Hematopoietic multipotent progenitor cell treated with erythropoietin and hydrocortisone succinate and interleukin-3 and kit ligand, for 6 days (in vitro differentiated cells): Measurements from ENCODE around the gene FGFRL1.
"Not testable (repeated sequence)": the region's sequence is repeated elsewhere in the genome, so short reads cannot be mapped to it uniquely, and the experiment has no call there.

Experiments used
- DNase-seq: peaks from one replicate; pipeline ENCODE4 v3.0.0-alpha.2; 2015

The FGFRL1 gene

GRCh38 chr4:1041936-1042330 lies 30.5 kb downstream of the FGFRL1 start:
- no peak for DNase-seq

GRCh38 chr4:1042352-1043055 lies 31.1 kb downstream of the FGFRL1 start:
- no peak for DNase-seq

GRCh38 chr4:1043162-1043561 lies 31.7 kb downstream of the FGFRL1 start:
- no peak for DNase-seq

GRCh38 chr4:1043651-1044468 lies 32.4 kb downstream of the FGFRL1 start:
- peak; percentile 33 for DNase-seq

- no peak for DNase-seq
Observed at GRCh38 chr4:1044469-1045192, 33.2 kb downstream of the FGFRL1 start.

GRCh38 chr4:1045193-1045594 lies 33.8 kb downstream of the FGFRL1 start:
- DNase-seq: no peak

- no peak for DNase-seq
Observed at GRCh38 chr4:1045595-1046201, 34.3 kb downstream of the FGFRL1 start.

GRCh38 chr4:1046581-1047011 lies 35.2 kb downstream of the FGFRL1 start:
- DNase-seq: not testable (repeated sequence)

- DNase-seq: no peak
Observed at GRCh38 chr4:1047106-1047975, 35.9 kb downstream of the FGFRL1 start.

GRCh38 chr4:1047976-1048772 lies 36.7 kb downstream of the FGFRL1 start:
- no peak for DNase-seq

GRCh38 chr4:1048773-1049590 lies 37.6 kb downstream of the FGFRL1 start:
- no peak for DNase-seq

GRCh38 chr4:1049591-1049905 lies 38.1 kb downstream of the FGFRL1 start:
- DNase-seq: no peak

- no peak for DNase-seq
Observed at GRCh38 chr4:1050486-1051213, 39.2 kb downstream of the FGFRL1 start.

- no peak for DNase-seq
Observed at GRCh38 chr4:1051472-1051871, 40.0 kb downstream of the FGFRL1 start.

- DNase-seq: no peak
Observed at GRCh38 chr4:1052231-1052671, 40.8 kb downstream of the FGFRL1 start.

GRCh38 chr4:1053080-1053661 lies 41.7 kb downstream of the FGFRL1 start:
- DNase-seq: no peak

- DNase-seq: not testable (repeated sequence)
Observed at GRCh38 chr4:1053891-1054290, 42.5 kb downstream of the FGFRL1 start.

- DNase-seq: not testable (repeated sequence)
Observed at GRCh38 chr4:1054696-1055242, 43.3 kb downstream of the FGFRL1 start.

- not testable (repeated sequence) for DNase-seq
Observed at GRCh38 chr4:1055243-1055701, 43.8 kb downstream of the FGFRL1 start.
